Globus pallidus (tissue), 1 donor: ENCODE results near the gene P3H4.
"Not testable (repeated sequence)": the region's sequence is repeated elsewhere in the genome, so short reads cannot be mapped to it uniquely, and the experiment has no call there.

ENCODE experiments used
- DNase-seq: peaks from one replicate; pipeline ENCODE4 v3.0.0-alpha.2; 2015; ENCODE audit warnings: low spot score

P3H4 gene

DNA sequence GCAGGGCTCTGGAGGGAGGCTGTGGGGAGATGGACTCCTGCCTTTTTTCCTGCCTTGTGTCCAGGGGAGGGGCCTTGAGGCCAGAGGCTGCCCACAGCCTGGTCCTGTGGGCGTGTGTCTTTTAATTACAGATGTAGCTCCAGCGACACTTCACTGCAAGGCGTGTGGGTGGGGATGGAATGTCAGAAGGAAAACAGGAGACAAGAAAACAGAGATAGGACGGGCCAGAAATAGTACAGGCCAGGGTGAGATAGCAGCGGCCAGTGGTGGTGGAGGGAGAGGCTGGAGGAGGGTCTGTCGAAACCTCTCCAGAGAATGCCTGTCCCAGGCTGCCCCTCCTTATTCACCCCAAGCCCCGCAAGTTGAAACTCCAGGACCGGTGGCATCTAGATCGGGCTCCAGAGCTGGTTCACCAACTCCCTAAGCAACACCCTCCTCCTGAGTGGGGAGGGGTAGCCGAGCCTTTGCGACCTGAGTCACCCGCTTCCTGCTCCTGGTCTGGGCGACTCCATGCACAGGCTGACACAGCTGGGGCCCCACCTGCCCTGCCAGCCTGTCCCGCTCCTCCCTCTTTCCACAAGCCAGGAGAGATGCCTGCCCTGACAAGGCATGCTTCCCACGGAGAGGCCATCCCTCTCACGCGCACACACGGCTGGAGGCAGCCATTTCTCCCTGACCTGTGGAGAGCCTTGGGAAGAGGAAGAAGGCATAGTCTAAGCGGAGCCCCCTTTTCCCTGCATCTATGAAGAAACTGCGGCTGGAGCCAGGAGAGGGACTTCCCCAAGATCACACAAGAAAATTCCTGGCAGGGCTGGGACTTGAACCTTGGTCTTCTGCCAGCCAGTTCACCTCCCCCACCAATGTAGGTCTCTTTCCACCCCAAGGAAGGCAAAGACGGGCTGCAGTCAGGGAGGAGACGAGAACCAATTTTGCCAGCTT is 18.6 kb downstream of the P3H4 start:
- DNase-seq = no peak

GRCh38 chr17:41787021-41787418 is 24.7 kb downstream of the P3H4 start:
- no peak for DNase-seq

GRCh38 chr17:41786227-41787020 is 25.3 kb downstream of the P3H4 start, which contains the start of gene JUP:
Gene JUP, minus strand, starts transcription at chr17:41786711. Its CDS starts 14,857 bp downstream, at chr17:41771854.
- peak; percentile 100 for DNase-seq

GRCh38 chr17:41785859-41786226 is 25.9 kb downstream of the P3H4 start:
- DNase-seq = peak; percentile 28

DNA sequence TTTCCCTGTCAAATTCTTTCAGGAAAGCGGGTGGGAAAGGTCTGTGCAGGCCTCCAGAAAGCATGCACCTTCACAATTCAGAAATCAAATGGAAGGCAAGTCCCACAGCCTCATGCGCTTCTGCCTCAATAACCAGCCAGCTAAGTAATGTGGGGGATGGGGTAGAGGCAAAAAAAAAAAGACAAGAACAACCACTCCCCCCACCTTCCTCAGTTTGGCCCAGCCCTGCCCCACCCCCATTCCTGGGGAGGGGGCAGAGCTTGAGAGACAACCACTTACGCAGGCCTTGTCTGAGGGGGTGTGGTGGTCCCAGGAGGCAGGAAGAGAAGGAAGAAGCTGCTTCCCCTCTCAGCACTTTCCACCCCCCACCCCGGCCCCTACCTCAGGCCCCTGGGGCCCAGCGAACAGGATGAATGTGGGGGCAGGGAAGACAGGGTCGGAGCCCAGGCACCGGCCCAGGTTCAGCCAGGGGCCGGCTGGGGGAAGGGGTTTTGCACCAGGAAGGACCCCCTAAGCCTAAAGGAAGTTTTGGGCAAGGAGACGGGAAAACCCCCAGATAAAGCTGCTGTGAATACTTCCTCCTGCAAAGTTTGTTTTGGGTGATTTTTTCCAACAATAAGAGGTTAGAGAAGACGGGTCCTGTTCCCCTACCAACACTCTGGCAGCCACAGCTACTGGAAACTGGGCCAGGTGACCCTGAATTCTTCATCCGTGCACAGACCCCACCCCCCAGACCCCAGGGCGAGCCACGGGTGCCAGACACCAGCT is 26.5 kb downstream of the P3H4 start:
- DNase-seq = no peak

- DNase-seq = no peak
Measured at GRCh38 chr17:41784207-41784744, 27.5 kb downstream of the P3H4 start.

DNA sequence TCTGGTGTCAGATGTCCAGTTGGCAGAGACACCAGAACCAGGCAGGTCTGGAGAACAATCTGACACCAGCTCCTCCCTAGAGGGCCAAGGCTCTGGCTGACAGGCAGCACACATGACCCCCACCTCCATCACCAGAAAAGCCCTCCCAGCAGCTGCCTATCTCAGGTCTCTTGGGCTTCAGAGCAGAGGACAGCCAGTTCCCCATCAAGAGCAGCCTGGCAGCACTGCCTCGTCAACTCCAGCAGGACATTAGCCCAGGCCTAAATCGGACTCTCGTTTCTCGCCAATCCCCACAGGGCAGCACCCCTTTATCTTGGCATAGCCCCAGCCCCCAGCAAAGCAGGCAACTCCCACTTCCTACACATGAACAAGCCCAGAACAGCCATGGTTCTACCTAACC is 29.6 kb downstream of the P3H4 start:
- no peak for DNase-seq

DNA sequence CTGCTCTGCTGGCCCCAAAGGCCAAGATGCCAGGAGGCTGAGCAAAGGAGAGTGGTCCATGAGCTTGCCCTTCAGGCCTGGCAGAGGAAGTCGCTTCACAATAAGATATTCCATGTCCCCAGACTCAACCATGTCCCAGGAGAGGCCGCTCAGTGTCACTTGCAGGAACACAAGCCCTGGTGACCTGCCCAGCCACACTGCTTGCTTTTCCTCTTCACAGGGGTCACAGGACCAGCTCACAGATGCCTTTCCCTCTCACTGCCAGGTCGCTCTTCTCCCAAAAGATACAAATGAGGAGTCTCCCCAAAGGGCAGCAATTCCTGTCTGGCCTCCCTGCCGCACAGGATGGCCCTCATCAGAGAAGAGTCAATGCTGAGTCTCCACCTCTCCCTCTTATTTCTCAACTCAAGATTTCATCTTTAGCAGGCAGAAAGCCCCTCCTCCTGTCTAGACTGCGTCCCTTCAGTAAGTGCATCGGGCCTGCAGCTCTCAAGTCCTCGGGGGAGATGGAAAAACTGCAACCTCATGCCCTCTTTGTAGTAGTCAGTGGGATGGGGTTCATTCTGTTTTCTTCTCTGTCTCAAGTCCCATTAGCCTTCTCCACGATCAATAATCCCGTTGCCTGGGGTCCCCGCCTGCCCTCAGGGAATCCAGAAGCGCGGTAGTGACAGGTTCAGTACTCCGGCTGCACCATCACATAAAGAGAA is 30.2 kb downstream of the P3H4 start:
- DNase-seq = no peak

GRCh38 chr17:41779954-41780353 is 31.8 kb downstream of the P3H4 start:
- no peak for DNase-seq

DNA sequence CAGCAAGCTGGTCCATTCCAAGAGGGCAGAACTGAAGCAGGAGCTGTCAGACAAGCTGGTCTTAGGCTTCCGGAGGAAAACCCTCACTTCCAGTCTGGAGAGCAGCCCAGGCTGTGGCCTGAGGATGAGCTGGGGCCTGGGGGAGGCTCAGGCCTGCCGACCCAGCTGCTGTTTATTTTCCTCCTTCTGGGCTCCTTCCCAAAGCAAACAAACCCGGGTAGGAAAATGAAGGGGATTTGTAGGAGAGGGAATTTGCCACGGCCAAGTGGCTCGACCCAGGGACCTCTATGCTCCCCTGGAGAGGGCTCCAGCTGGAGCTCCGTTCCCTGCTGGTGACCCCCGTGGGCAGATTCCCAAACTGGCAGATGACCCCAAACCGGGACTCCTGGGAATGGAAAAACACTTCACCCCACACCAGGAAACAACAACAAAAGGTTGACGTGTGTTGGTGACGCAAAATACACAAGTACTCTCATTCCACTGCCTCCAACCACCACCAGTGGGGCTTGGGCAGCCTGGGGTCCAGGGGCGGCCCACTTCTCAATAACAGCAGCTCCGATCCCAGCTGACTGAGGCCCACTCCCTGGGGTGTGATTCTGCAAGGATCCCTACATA is 34.1 kb downstream of the P3H4 start:
- DNase-seq = peak; percentile 74

- no peak for DNase-seq
Measured at GRCh38 chr17:41777157-41777573, 34.6 kb downstream of the P3H4 start.

- DNase-seq = not testable (repeated sequence)
Measured at GRCh38 chr17:41776262-41776900, 35.4 kb downstream of the P3H4 start.

DNA sequence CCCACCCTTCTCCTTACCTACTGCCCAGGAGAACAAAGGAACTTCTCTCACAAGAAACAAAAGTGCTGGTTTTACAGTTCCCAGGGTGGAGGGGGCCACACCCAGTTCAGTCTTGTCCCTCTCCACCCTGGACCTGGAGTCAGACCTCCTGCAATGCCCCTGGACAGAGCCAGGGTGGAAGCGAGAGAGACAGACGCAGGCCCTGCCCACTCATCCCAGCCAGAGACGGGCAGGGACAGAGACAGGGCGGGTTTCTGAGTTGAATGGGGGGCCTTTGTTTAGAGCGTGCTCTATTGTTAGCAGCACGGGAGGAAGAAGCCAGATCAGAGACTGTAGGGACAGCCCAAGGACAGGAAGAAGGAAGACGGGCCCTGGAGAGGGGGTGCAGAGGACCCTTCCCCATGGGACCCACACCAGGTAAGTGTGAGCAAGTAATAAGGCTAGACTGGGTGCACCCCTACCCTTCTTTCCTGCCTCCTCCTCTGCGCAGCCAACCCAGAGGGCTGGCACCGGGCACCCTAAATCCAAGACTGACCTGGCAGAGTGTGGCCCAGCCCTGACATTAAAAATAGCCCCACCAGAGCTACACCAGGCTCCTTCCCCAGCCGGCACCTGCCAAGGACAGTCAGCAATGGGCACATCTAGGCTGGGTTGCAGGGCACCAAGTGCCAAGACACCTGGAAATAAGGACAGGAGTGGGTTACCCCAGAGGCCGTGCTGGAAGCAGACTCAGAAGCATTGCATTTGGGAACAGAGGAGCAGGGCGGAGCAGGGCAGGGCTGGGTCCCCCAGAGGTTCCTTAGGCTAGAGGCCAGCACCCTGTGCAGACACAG is 36.1 kb downstream of the P3H4 start:
- peak; percentile 94 for DNase-seq

DNA sequence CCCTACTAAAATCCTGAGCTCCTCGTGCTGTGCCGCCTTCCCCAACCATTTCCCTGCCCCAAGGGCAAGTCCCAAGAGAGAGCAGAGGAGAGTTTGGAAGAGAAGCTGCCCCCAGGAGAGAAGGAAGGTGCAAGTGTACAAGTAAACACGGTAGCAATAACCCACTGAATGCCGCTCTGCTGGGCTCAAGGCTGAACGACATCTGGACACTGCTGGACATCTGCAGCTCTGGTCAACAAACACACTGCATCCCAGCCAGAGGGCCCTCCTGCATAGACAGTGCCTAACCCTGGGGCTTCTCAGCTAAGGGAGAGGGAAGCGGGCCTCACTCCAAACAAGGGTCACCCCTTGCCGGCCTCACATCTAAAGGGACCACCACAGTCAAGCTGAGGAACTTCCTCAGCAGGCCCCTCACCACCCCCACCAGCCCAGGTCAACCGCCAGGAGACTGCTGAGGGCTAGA is 38.0 kb downstream of the P3H4 start:
- DNase-seq = peak; percentile 64

GRCh38 chr17:41773190-41773588 is 38.6 kb downstream of the P3H4 start:
- DNase-seq = no peak

DNA sequence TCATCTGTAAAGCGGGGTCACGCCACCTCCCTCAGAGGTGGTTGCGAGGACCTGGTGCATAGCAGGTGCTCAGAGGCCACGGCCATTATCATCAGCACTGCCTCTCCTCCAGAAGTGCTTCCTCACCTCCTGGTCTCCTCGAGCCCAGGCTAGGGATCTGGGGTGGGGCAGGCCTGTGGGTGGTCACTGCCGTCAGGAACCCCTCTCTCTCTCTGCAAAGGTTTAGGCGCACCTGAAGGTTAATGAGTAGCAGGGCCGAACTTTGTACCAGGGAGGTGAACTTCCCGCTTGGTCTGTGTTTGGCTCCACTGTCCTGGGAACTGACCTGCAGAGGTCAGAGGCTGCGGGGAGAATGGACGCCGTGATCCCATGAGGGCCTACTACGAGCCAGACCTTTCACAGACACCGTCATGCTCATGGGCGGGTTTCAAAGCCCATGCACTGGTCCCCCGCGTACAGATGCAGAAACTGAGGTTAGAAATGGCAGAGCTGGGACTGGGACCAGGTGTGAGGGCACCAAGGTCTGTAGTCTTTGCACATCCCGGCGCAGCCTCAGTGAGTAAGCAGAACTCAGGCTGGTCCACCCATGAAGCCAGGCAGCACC is 39.1 kb downstream of the P3H4 start:
- DNase-seq = no peak

GRCh38 chr17:41772218-41772585 is 39.5 kb downstream of the P3H4 start:
- DNase-seq = no peak

- DNase-seq = no peak
Measured at GRCh38 chr17:41771389-41772206, 40.2 kb downstream of the P3H4 start.
